HL-60/S4 (cell line): ENCODE measurements around the gene CSRP1.
"Not testable (repeated sequence)": the region's sequence is repeated elsewhere in the genome, so short reads cannot be mapped to it uniquely, and the experiment has no call there.

Source experiments
- in situ Hi-C: fragments of 300-500 bp; cut with MboI; formaldehyde crosslinking; loops from 2 replicates; pipeline ENCODE4 v1.14.3; 2022; ENCODE audit warnings: low sequenced_read_pairs

Gene CSRP1

GRCh38 chr1:201481004-201481380 lies 25.9 kb downstream of the CSRP1 start:
- in situ Hi-C loops: no loop called here

- in situ Hi-C loops: no loop called here
Observed at GRCh38 chr1:201480231-201481003, 26.5 kb downstream of the CSRP1 start.

GRCh38 chr1:201479201-201479730 lies 27.7 kb downstream of the CSRP1 start:
- in situ Hi-C loops: no loop called here

- in situ Hi-C loops: not testable (repeated sequence)
Observed at GRCh38 chr1:201478666-201479065, 28.3 kb downstream of the CSRP1 start.

GRCh38 chr1:201476670-201477344 lies 30.1 kb downstream of the CSRP1 start:
- in situ Hi-C loops: no loop called here

- in situ Hi-C loops: no loop called here
Observed at GRCh38 chr1:201475915-201476669, 30.8 kb downstream of the CSRP1 start.

GRCh38 chr1:201475130-201475529 lies 31.8 kb downstream of the CSRP1 start:
- in situ Hi-C loops: no loop called here

- in situ Hi-C loops: no loop called here
Observed at GRCh38 chr1:201473296-201473695, 33.6 kb downstream of the CSRP1 start.

GRCh38 chr1:201472321-201472720 lies 34.6 kb downstream of the CSRP1 start:
- in situ Hi-C loops: not testable (repeated sequence)

GRCh38 chr1:201471772-201472171 lies 35.2 kb downstream of the CSRP1 start:
- in situ Hi-C loops: no loop called here

GRCh38 chr1:201470581-201470980 lies 36.3 kb downstream of the CSRP1 start:
- in situ Hi-C loops: no loop called here

- in situ Hi-C loops: no loop called here
Observed at GRCh38 chr1:201469645-201470074, 37.3 kb downstream of the CSRP1 start.

GRCh38 chr1:201468844-201469644 lies 37.9 kb downstream of the CSRP1 start, which contains the start of gene PHLDA3:
Gene PHLDA3, minus strand, starts transcription at chr1:201469188. Its CDS starts 402 bp downstream, at chr1:201468786.
- in situ Hi-C loops: no loop called here

- in situ Hi-C loops: no loop called here
Observed at GRCh38 chr1:201468501-201468843, 38.5 kb downstream of the CSRP1 start.

- in situ Hi-C loops: no loop called here
Observed at GRCh38 chr1:201466492-201466891, 40.4 kb downstream of the CSRP1 start.

GRCh38 chr1:201465698-201466290 lies 41.1 kb downstream of the CSRP1 start:
- in situ Hi-C loops: no loop called here

- in situ Hi-C loops: no loop called here
Observed at GRCh38 chr1:201463071-201463552, 43.8 kb downstream of the CSRP1 start.

- in situ Hi-C loops: no loop called here
Observed at GRCh38 chr1:201461645-201462441, 45.1 kb downstream of the CSRP1 start.
